MM.1S (cell line): ENCODE measurements around the gene LRRC4C.

Source experiments
- DNase-seq: peaks from one replicate; pipeline ENCODE4 v3.0.0-alpha.2; 2015
- H2AFZ ChIP-seq: fragments of 300-600 bp; sonication (generic); 2 replicates; pipeline ENCODE4 v1.6.0; 2016; ENCODE audit warnings: antibody characterized with exemption, low read length
- H3F3A ChIP-seq: fragments of 300-600 bp; sonication (generic); 2 replicates; pipeline ENCODE4 v1.6.1; 2016; ENCODE audit warnings: mild to moderate bottlenecking, antibody characterized with exemption, low read length, moderate library complexity, mixed read lengths; ENCODE audit not compliant: insufficient read depth
- H3K27ac ChIP-seq: fragments of 300-600 bp; sonication (generic); 2 replicates; pipeline ENCODE4 v1.5.1; 2016; ENCODE audit warnings: mild to moderate bottlenecking, low read length
- H3K27me3 ChIP-seq: fragments of 300-600 bp; sonication (generic); replicated peaks from 2 replicates; pipeline ENCODE4 v1.6.0; 2016; ENCODE audit warnings: low read length; ENCODE audit not compliant: insufficient read depth
- H3K36me3 ChIP-seq: fragments of 300-600 bp; sonication (generic); replicated peaks from 2 replicates; pipeline ENCODE4 v1.6.1; 2016; ENCODE audit warnings: mild to moderate bottlenecking, low read length, mixed read lengths; ENCODE audit not compliant: insufficient read depth
- H3K4me1 ChIP-seq: fragments of 300-600 bp; sonication (generic); 2 replicates; pipeline ENCODE4 v1.6.1; 2016; ENCODE audit warnings: low read length, mixed read lengths
- H3K4me2 ChIP-seq: fragments of 300-600 bp; sonication (generic); 2 replicates; pipeline ENCODE4 v1.6.0; 2016; ENCODE audit warnings: low read depth, low read length
- H3K4me3 ChIP-seq: fragments of 300-600 bp; sonication (generic); 2 replicates; pipeline ENCODE4 v1.5.1; 2016; ENCODE audit warnings: low read length, mixed read lengths
- H3K79me2 ChIP-seq: fragments of 300-600 bp; sonication (generic); 2 replicates; pipeline ENCODE4 v1.6.1; 2016; ENCODE audit warnings: mixed run types, low read length, mixed read lengths
- H3K9ac ChIP-seq: fragments of 300-600 bp; sonication (generic); 2 replicates; pipeline ENCODE4 v1.6.1; 2016; ENCODE audit warnings: low read length, mixed read lengths
- H3K9me2 ChIP-seq: fragments of 300-600 bp; sonication (generic); replicated peaks from 2 replicates; pipeline ENCODE4 v1.6.1; 2016; ENCODE audit warnings: mild to moderate bottlenecking, low read length, mixed read lengths; ENCODE audit not compliant: insufficient read depth
- H3K9me3 ChIP-seq: fragments of 300-600 bp; sonication (generic); replicated peaks from 2 replicates; pipeline ENCODE4 v1.6.1; 2016; ENCODE audit warnings: mild to moderate bottlenecking, low read length, mixed read lengths; ENCODE audit not compliant: insufficient read depth
- H4K20me1 ChIP-seq: fragments of 300-600 bp; sonication (generic); 2 replicates; pipeline ENCODE4 v1.6.1; 2016; ENCODE audit warnings: mild to moderate bottlenecking, low read length, moderate library complexity, mixed read lengths; ENCODE audit not compliant: insufficient read depth
- EZH2 ChIP-seq: fragments of 300-600 bp; sonication (generic); optimal IDR thresholded peaks from 2 replicates; pipeline ENCODE3; 2017; ENCODE audit warnings: low read depth, mild to moderate bottlenecking, antibody characterized with exemption, low read length, mixed read lengths
- EZH2phosphoT487 ChIP-seq: fragments of 300-600 bp; sonication (generic); IDR thresholded peaks from 2 replicates; pipeline ENCODE4 v1.6.1; 2018; ENCODE audit warnings: antibody characterized with exemption, low read length
- TF ChIP-seq, protein P1 (sequence below): fragments of 300-600 bp; sonication (generic); IDR thresholded peaks from 2 replicates; pipeline ENCODE4 v1.5.1; 2016; ENCODE audit warnings: antibody characterized with exemption, low read length, mixed read lengths

The LRRC4C gene

GRCh38 chr11:41316751-41317150 lies 142.7 kb downstream of the LRRC4C start:
- Histone ChIP-seq H3K9me2 (no peaks in the 10 kb centered on the region), H3K36me3 (no peaks in the 10 kb centered on the region), H4K20me1 (no peaks in the 10 kb centered on the region), H3K4me2 (no peak overlapping the region), H2AFZ (no peak overlapping the region), H3K79me2 (no peaks in the 10 kb centered on the region), H3K4me1 (no peaks in the 10 kb centered on the region), H3K27ac (no peak overlapping the region), H3K4me3 (no peak overlapping the region), H3K9me3 (no peaks in the 10 kb centered on the region), H3F3A (no peaks in the 10 kb centered on the region), H3K27me3 (no peaks in the 10 kb centered on the region), H3K9ac (no peak overlapping the region)
- DNase-seq, result no peak
- TF ChIP-seq EZH2phosphoT487 (no peak), EZH2 (no peak)
- TF ChIP-seq, protein P1, sequence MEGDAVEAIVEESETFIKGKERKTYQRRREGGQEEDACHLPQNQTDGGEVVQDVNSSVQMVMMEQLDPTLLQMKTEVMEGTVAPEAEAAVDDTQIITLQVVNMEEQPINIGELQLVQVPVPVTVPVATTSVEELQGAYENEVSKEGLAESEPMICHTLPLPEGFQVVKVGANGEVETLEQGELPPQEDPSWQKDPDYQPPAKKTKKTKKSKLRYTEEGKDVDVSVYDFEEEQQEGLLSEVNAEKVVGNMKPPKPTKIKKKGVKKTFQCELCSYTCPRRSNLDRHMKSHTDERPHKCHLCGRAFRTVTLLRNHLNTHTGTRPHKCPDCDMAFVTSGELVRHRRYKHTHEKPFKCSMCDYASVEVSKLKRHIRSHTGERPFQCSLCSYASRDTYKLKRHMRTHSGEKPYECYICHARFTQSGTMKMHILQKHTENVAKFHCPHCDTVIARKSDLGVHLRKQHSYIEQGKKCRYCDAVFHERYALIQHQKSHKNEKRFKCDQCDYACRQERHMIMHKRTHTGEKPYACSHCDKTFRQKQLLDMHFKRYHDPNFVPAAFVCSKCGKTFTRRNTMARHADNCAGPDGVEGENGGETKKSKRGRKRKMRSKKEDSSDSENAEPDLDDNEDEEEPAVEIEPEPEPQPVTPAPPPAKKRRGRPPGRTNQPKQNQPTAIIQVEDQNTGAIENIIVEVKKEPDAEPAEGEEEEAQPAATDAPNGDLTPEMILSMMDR, result no peak

DNA sequence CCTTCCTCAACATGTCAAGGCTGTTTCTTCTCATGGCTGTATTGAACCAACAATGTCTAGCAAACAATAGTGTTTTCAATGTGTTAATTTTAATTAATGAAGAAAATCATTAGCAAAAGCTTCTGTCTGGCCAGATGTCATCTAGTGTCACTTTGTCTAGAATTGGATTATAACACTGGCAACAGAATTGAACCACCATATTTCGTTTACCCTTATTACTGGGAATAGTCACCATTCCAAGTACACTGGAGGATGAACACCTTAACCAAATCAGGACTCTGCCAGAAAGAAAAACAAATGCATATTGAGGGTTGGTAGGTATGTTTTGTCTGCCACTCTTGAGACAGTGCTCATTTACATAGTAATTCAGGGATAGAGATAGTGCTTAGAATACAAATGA lies 146.2 kb downstream of the LRRC4C start:
- H3K9ac ChIP-seq, result no peak overlapping the region
- H4K20me1 ChIP-seq, result no peaks in the 10 kb centered on the region
- TF ChIP-seq EZH2phosphoT487 (no peak), EZH2 (no peak)
- TF ChIP-seq, protein P1, result no peak
- H3K9me3 ChIP-seq, result no peaks in the 10 kb centered on the region
- H3K9me2 ChIP-seq, result no peaks in the 10 kb centered on the region
- no peak for DNase-seq
- H3K36me3 ChIP-seq, result no peaks in the 10 kb centered on the region
- H3K27me3 ChIP-seq, result no peaks in the 10 kb centered on the region
- no peak overlapping the region for H3K4me2 ChIP-seq
- peaks cover 22% of the 10 kb centered on the region for H3K4me1 ChIP-seq
- peaks cover 27% of the 10 kb centered on the region for H3F3A ChIP-seq
- no peak overlapping the region for H2AFZ ChIP-seq
- H3K4me3 ChIP-seq, result no peak overlapping the region
- H3K27ac ChIP-seq, result no peak overlapping the region
- no peaks in the 10 kb centered on the region for H3K79me2 ChIP-seq

DNA sequence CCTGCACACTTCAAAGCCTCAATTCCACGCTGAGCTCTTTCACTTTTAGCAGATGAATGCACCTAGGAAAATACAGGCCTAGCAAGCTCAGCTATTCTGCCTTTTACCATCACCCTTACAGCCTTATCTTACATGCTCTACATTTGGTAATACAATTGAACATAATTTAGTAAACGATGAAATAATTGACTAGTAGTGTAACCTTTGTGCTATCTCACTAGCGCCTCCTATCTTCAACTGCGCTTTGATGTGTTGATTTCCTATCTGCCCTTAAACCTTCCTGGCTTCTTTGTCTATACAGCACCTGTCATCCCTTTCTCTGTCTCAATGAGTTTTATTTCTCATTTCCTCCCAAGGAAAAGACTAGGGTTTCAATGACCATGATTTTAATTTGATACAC lies 149.7 kb downstream of the LRRC4C start:
- Histone ChIP-seq H3K9ac (peak overlapping the region; percentile 31), H3K9me3 (no peaks in the 10 kb centered on the region), H4K20me1 (no peaks in the 10 kb centered on the region), H3K4me3 (peak overlapping the region; percentile 64), H3F3A (peaks cover 28% of the 10 kb centered on the region), H3K4me2 (peak overlapping the region; percentile 86), H3K4me1 (peaks cover 41% of the 10 kb centered on the region), H3K36me3 (no peaks in the 10 kb centered on the region), H3K27me3 (no peaks in the 10 kb centered on the region), H3K27ac (peak overlapping the region; percentile 78), H3K9me2 (no peaks in the 10 kb centered on the region), H3K79me2 (no peaks in the 10 kb centered on the region), H2AFZ (peak overlapping the region; percentile 69)
- TF ChIP-seq EZH2phosphoT487 (no peak), EZH2 (no peak)
- TF ChIP-seq, protein P1, result peak; percentile 71
- peak; percentile 57 for DNase-seq
